Measurements from ENCODE around the gene SHC3. TPM values are rescaled to one million over a fixed set of nuclear protein-coding genes. Genes with fewer than 3 reads are reported as not detected.

Gene SHC3
- total RNA-seq, 4 donors from 2014 or later = 2.2 to 4.0 (median 3.1) TPM

GRCh38 chr9:89224633-89225032 is 46.0 kb upstream of the SHC3 start:
- H3K4me1 ChIP-seq = peaks cover 0 to 17% (median 11%) of the 10 kb centered on the region in 4 donors
- H3K4me3 ChIP-seq = no peak overlapping the region
- H3K9me3 ChIP-seq = no peaks in the 10 kb centered on the region
- intact Hi-C loops (cut with DNase I) = no loop called here
- no peaks in the 10 kb centered on the region for H3K27me3 ChIP-seq
- no peaks in the 10 kb centered on the region for H3K36me3 ChIP-seq
- no peak overlapping the region for H3K27ac ChIP-seq (replicated peaks in 1 of 4)
- 93% methylated on average over 4 of the region's 4 CpGs for WGBS
- TF ChIP-seq EP300 (IDR thresholded peaks at IDR 0.05) (no peak), POLR2A (IDR thresholded peaks at IDR 0.05; ENCODE audit: low read depth) (no peak), POLR2AphosphoS5 (IDR thresholded peaks at IDR 0.05) (no peak)
- TF ChIP-seq, protein P1, sequence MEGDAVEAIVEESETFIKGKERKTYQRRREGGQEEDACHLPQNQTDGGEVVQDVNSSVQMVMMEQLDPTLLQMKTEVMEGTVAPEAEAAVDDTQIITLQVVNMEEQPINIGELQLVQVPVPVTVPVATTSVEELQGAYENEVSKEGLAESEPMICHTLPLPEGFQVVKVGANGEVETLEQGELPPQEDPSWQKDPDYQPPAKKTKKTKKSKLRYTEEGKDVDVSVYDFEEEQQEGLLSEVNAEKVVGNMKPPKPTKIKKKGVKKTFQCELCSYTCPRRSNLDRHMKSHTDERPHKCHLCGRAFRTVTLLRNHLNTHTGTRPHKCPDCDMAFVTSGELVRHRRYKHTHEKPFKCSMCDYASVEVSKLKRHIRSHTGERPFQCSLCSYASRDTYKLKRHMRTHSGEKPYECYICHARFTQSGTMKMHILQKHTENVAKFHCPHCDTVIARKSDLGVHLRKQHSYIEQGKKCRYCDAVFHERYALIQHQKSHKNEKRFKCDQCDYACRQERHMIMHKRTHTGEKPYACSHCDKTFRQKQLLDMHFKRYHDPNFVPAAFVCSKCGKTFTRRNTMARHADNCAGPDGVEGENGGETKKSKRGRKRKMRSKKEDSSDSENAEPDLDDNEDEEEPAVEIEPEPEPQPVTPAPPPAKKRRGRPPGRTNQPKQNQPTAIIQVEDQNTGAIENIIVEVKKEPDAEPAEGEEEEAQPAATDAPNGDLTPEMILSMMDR (IDR thresholded peaks at IDR 0.05) = no peak
- DNase-seq (ENCODE audit: extremely low spot score) = peak; percentile 50

- intact Hi-C loops (cut with DNase I) = no loop called here
- 87% methylated on average over 5 of the region's 5 CpGs for WGBS
- peaks cover 0 to 17% (median 15%) of the 10 kb centered on the region in 4 donors for H3K4me1 ChIP-seq
- no peaks in the 10 kb centered on the region for H3K36me3 ChIP-seq
- peak; percentile 42 for DNase-seq (ENCODE audit: extremely low spot score)
- H3K9me3 ChIP-seq = no peaks in the 10 kb centered on the region
- no peak overlapping the region for H3K27ac ChIP-seq (replicated peaks in 1 of 4)
- no peak overlapping the region for H3K4me3 ChIP-seq
- no peaks in the 10 kb centered on the region for H3K27me3 ChIP-seq
- TF ChIP-seq, protein P1 (IDR thresholded peaks at IDR 0.05) = no peak
- no peak for TF ChIP-seq POLR2A (IDR thresholded peaks at IDR 0.05; ENCODE audit: low read depth)
- no peak for TF ChIP-seq EP300 (IDR thresholded peaks at IDR 0.05)
- TF ChIP-seq POLR2AphosphoS5 (IDR thresholded peaks at IDR 0.05) = no peak
Observed at GRCh38 chr9:89223396-89223977, 44.9 kb upstream of the SHC3 start.

DNA sequence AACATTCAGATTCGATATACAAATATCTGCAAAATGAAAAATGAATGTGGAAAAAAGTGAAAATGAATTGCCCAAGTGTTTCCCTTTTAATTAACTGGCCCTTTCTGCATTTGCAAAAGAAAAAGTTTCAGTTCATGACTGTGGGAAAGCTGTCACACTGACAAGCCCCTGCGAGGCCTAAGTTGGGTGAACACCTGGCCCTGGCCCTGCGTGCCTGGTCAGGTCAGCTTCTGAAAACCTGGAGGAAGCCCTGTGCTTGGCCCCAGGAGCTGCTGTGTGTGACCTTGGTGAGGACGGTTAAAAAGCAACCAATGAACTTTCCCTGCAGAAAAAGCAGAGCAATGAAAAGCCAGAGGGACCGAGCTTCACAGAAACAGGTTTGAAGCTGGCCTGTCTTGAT is 41.0 kb upstream of the SHC3 start:
- Histone ChIP-seq H3K9me3 (no peaks in the 10 kb centered on the region), H3K4me3 (no peak overlapping the region), H3K4me1 (peaks cover 0 to 11% (median 3%) of the 10 kb centered on the region in 4 donors), H3K36me3 (no peaks in the 10 kb centered on the region), H3K27ac (replicated peaks in 1 of 4) (no peak overlapping the region), H3K27me3 (no peaks in the 10 kb centered on the region)
- DNase-seq (ENCODE audit: extremely low spot score) = no peak
- WGBS = 89% methylated on average over 5 of the region's 5 CpGs
- TF ChIP-seq, protein P1 (IDR thresholded peaks at IDR 0.05) = no peak
- no peak for TF ChIP-seq POLR2AphosphoS5 (IDR thresholded peaks at IDR 0.05)
- intact Hi-C loops (cut with DNase I) = no loop called here

DNA sequence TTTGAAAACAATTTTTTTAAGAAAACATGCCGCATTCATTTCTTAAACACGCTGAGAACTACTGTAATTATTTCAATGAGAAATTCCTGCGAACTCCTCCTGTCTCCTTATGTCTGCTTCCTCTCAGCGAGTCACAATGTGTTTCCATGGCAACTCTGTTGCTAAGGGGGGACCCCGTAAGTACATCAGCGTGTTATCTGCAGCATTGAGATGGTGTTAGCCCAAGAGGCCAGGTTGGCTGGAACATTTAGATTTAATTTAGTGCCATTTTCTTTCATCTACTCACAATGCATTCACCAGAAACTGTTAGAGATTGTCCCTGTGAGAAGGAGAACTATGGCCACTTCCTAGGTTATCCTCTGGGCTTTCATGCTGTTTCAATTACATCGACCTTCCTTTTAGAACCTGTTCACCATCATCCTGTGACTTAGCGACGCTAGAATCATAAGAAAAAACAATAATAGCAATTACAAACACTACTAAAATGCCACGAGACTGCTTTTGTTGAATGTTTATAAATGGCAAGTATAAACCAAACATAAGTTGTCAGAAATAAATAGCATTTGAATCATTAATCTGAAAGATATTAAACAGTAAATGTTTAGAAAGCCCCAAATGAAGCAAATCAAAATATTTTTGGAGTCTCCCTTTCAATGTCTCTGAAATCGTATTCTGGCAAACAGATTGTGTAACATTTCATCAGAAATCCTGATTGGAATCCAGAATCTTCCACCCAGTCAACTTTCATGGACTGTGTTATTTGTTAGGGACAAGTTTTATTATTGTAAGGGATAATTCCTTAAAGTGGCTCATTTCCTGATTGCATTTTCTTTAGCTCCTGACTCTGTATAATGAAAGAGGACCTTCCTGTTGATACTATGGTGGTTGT is 39.7 kb upstream of the SHC3 start:
- intact Hi-C loops (cut with DNase I) = no loop called here
- Histone ChIP-seq H3K9me3 (no peaks in the 10 kb centered on the region), H3K4me3 (no peak overlapping the region), H3K27me3 (no peaks in the 10 kb centered on the region), H3K27ac (replicated peaks in 1 of 4) (no peak overlapping the region), H3K4me1 (peaks cover 0 to 14% (median 8%) of the 10 kb centered on the region in 4 donors), H3K36me3 (no peaks in the 10 kb centered on the region)
- no peak for DNase-seq (ENCODE audit: extremely low spot score)
- 42% methylated on average over 11 of the region's 11 CpGs for WGBS
- TF ChIP-seq, protein P1 (IDR thresholded peaks at IDR 0.05) = no peak
- TF ChIP-seq POLR2A (IDR thresholded peaks at IDR 0.05; ENCODE audit: low read depth) (no peak), POLR2AphosphoS5 (IDR thresholded peaks at IDR 0.05) (no peak), EP300 (IDR thresholded peaks at IDR 0.05) (no peak)
